Measurements from ENCODE around the gene DBX1. TPM values are rescaled to one million over a fixed set of nuclear protein-coding genes. Genes with fewer than 3 reads are reported as not detected.

DBX1 gene
- total and polyA plus RNA-seq, 8 donors, result not detected

- intact Hi-C loops (cut with DNase I), result no loop called here
- ATAC-seq (no peak), DNase-seq (no peak)
- Histone ChIP-seq H3K4me1 (no peaks in the 10 kb centered on the region), H3K36me3 (no peaks in the 10 kb centered on the region), H3K4me3 (no peak overlapping the region), H3K27me3 (peaks cover 0 to 47% of the 10 kb centered on the region in 2 donors), H3K9me3 (peaks cover 0 to 11% of the 10 kb centered on the region in 2 donors), H3K27ac (no peak overlapping the region)
- TF ChIP-seq, protein P1, sequence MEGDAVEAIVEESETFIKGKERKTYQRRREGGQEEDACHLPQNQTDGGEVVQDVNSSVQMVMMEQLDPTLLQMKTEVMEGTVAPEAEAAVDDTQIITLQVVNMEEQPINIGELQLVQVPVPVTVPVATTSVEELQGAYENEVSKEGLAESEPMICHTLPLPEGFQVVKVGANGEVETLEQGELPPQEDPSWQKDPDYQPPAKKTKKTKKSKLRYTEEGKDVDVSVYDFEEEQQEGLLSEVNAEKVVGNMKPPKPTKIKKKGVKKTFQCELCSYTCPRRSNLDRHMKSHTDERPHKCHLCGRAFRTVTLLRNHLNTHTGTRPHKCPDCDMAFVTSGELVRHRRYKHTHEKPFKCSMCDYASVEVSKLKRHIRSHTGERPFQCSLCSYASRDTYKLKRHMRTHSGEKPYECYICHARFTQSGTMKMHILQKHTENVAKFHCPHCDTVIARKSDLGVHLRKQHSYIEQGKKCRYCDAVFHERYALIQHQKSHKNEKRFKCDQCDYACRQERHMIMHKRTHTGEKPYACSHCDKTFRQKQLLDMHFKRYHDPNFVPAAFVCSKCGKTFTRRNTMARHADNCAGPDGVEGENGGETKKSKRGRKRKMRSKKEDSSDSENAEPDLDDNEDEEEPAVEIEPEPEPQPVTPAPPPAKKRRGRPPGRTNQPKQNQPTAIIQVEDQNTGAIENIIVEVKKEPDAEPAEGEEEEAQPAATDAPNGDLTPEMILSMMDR (IDR thresholded peaks at IDR 0.05), result no peak
Observed at GRCh38 chr11:20172721-20173447, 12.6 kb upstream of the DBX1 start.

GRCh38 chr11:20163783-20164481, 3.7 kb upstream of the DBX1 start:
- peak overlapping the region in 1 of 2 donors; percentile 10 for H3K4me3 ChIP-seq
- peak in 2 of 4 donors; percentile 16 to 22 for DNase-seq

DNA sequence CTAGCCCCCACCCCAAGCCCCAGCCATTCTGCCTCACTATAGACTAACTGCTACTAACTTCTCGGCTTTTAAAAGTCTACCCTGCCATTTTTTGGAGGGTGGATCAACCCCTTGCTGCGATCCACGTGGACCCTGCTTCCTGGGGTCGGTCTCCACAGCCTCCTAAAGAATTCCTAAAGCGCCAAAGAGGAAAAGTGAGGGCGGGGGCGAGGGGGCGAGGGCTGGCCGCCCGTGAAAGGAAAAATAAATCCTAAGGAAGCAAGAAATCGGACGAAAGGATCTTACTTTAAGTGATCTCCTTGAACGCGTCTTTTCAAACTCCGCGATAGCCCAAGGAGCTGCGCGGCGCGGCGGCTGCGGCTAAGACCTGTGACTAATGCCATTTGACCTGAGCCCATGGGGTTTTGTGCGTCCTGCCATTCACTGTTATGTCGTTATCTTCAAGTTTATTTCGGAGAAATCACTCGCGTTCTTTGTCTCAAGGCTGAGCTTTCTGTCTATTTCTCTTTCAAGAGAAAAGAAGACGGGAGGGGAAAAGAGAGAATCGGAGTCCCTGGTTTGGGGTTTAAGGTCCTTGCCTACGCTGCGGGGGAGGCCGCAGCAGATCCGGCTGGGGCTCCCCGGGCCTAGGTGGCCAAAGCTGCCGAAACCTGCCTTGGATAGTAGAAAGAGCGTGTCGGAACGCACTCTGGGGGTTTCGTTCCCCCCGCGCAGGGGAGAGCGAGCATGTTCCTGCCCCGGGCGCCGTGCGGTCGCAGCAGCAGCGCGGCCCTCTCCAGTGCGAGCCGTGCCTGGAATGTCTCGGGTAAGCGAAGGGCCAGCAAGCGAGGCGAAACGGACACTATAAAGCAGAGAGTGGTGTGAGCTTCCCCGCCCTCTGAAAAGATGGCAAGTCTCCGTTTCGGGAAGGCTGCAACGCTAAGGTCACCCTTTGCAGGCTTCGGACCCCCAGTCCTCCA, 2.8 kb upstream of the DBX1 start:
- DNase-seq (peak in 2 of 4 donors; percentile 20 to 65), ATAC-seq (peak; percentile 59)
- TF ChIP-seq, protein P1 (IDR thresholded peaks at IDR 0.05), result no peak
- Histone ChIP-seq H3K4me1 (peaks cover 6 to 8% of the 10 kb centered on the region in 2 donors), H3K9me3 (no peaks in the 10 kb centered on the region), H3K27me3 (peaks cover 86 to 100% of the 10 kb centered on the region in 2 donors), H3K36me3 (no peaks in the 10 kb centered on the region), H3K4me3 (peak overlapping the region in 1 of 2 donors; percentile 10), H3K27ac (no peak overlapping the region)
- intact Hi-C loops (cut with DNase I), result no loop called here

More at GRCh38 chr11:20163783-20164481, 3.7 kb upstream of the DBX1 start:
- intact Hi-C loops (cut with DNase I), result no loop called here
- Histone ChIP-seq H3K36me3 (no peaks in the 10 kb centered on the region), H3K27me3 (peaks cover 77 to 100% of the 10 kb centered on the region in 2 donors), H3K27ac (no peak overlapping the region), H3K9me3 (peaks cover 0 to 3% of the 10 kb centered on the region in 2 donors), H3K4me1 (peaks cover 6 to 8% of the 10 kb centered on the region in 2 donors)
- TF ChIP-seq, protein P1 (IDR thresholded peaks at IDR 0.05), result no peak
- no peak for ATAC-seq

- intact Hi-C loops (cut with DNase I), result no loop called here
- H3K27ac ChIP-seq, result no peak overlapping the region
- peaks cover 95 to 100% of the 10 kb centered on the region in 2 donors for H3K27me3 ChIP-seq
- DNase-seq (no peak), ATAC-seq (no peak)
- H3K36me3 ChIP-seq, result no peaks in the 10 kb centered on the region
- TF ChIP-seq, protein P1 (IDR thresholded peaks at IDR 0.05), result no peak
- H3K9me3 ChIP-seq, result no peaks in the 10 kb centered on the region
- peaks cover 10 to 13% of the 10 kb centered on the region in 2 donors for H3K4me1 ChIP-seq
- H3K4me3 ChIP-seq, result no peak overlapping the region
Observed at GRCh38 chr11:20161923-20162744, 1.9 kb upstream of the DBX1 start.

Measured in left lung (tissue), 10 donors.